ENCODE data around the gene NOD2. TPM values are rescaled to one million over a fixed set of nuclear protein-coding genes. Genes with fewer than 3 reads are reported as not detected.

The NOD2 gene
- total RNA-seq, 4 donors from 2014 or later = 0.41 to 2.6 (median 2.2) TPM; not detected in 1

GRCh38 chr16:50675686-50676610 lies 17.5 kb upstream of the NOD2 start:
- no peak overlapping the region for H3K27ac ChIP-seq
- in situ Hi-C loops (cut with MboI; ENCODE audit: low pct_ligation_motif_present in 1 of 4, low pct_unique_long_range_greater_than_20kb in 1 of 4, low sequenced_read_pairs in 3 of 4) = no loop called here
- 86 to 88% methylated on average over 6 to 23 of the region's 23 CpGs for WGBS, 2 donors (ENCODE audit: low coverage in 1 of 2)

GRCh38 chr16:50676684-50677225 lies 16.7 kb upstream of the NOD2 start:
- no peak for TF ChIP-seq POLR2AphosphoS5 (IDR thresholded peaks at IDR 0.05)
- TF ChIP-seq CTCF (IDR thresholded peaks at IDR 0.05) = no peak
- no peak for TF ChIP-seq EP300 (IDR thresholded peaks at IDR 0.05; ENCODE audit: low read depth)
- TF ChIP-seq POLR2A (IDR thresholded peaks at IDR 0.05) = no peak
- no peaks in the 10 kb centered on the region for H3K4me1 ChIP-seq
- H3K9me3 ChIP-seq = peaks cover 12 to 20% of the 10 kb centered on the region in 2 donors
- peaks cover 0 to 8% (median 0%) of the 10 kb centered on the region in 4 donors for H3K36me3 ChIP-seq
- intact Hi-C loops (cut with DNase I; ENCODE audit: low total_unique reads) = no loop called here
- WGBS, 2 donors (ENCODE audit: low coverage in 1 of 2) = 72 to 80% methylated on average over 2 to 9 of the region's 9 CpGs
- DNase-seq = no peak
- no peak overlapping the region for H3K4me3 ChIP-seq
- no peak overlapping the region for H3K27ac ChIP-seq
- no peaks in the 10 kb centered on the region for H3K27me3 ChIP-seq
- in situ Hi-C loops (cut with MboI; ENCODE audit: low pct_ligation_motif_present in 1 of 4, low pct_unique_long_range_greater_than_20kb in 1 of 4, low sequenced_read_pairs in 3 of 4) = no loop called here

More at GRCh38 chr16:50675686-50676610, 17.5 kb upstream of the NOD2 start:
- H3K9me3 ChIP-seq = peaks cover 15 to 25% of the 10 kb centered on the region in 2 donors
- TF ChIP-seq CTCF (IDR thresholded peaks at IDR 0.05) = no peak
- TF ChIP-seq POLR2AphosphoS5 (IDR thresholded peaks at IDR 0.05) = no peak
- no peak for TF ChIP-seq POLR2A (IDR thresholded peaks at IDR 0.05)
- no peak for TF ChIP-seq EP300 (IDR thresholded peaks at IDR 0.05; ENCODE audit: low read depth)
- DNase-seq = no peak
- no peak overlapping the region for H3K4me3 ChIP-seq
- intact Hi-C loops (cut with DNase I; ENCODE audit: low total_unique reads) = no loop called here
- H3K27me3 ChIP-seq = no peaks in the 10 kb centered on the region
- no peaks in the 10 kb centered on the region for H3K4me1 ChIP-seq
- H3K36me3 ChIP-seq = peaks cover 0 to 8% (median 0%) of the 10 kb centered on the region in 4 donors

GRCh38 chr16:50677351-50677750 lies 16.1 kb upstream of the NOD2 start:
- intact Hi-C loops (cut with DNase I; ENCODE audit: low total_unique reads) (no loop called here), in situ Hi-C loops (cut with MboI; ENCODE audit: low pct_ligation_motif_present in 1 of 4, low pct_unique_long_range_greater_than_20kb in 1 of 4, low sequenced_read_pairs in 3 of 4) (no loop called here)
- DNase-seq = no peak
- no peaks in the 10 kb centered on the region for H3K27me3 ChIP-seq
- WGBS, 2 donors (ENCODE audit: low coverage in 1 of 2) = 75% methylated on average over 7 of the region's 7 CpGs; no CpG with 5 or more reads in 1 of the 2 donors
- TF ChIP-seq POLR2A (IDR thresholded peaks at IDR 0.05) (no peak), CTCF (IDR thresholded peaks at IDR 0.05) (peak in 2 of 5 experiments; percentile 19 to 32)
- peaks cover 6 to 14% of the 10 kb centered on the region in 2 donors for H3K9me3 ChIP-seq
- peaks cover 0 to 8% (median 0%) of the 10 kb centered on the region in 4 donors for H3K36me3 ChIP-seq
- H3K4me1 ChIP-seq = no peaks in the 10 kb centered on the region
- no peak overlapping the region for H3K4me3 ChIP-seq
- no peak overlapping the region for H3K27ac ChIP-seq

GRCh38 chr16:50678531-50678930 lies 14.9 kb upstream of the NOD2 start:
- peaks cover 0 to 2% of the 10 kb centered on the region in 2 donors for H3K9me3 ChIP-seq
- intact Hi-C loops (cut with DNase I; ENCODE audit: low total_unique reads) (no loop called here), in situ Hi-C loops (cut with MboI; ENCODE audit: low pct_ligation_motif_present in 1 of 4, low pct_unique_long_range_greater_than_20kb in 1 of 4, low sequenced_read_pairs in 3 of 4) (no loop called here)
- no peak overlapping the region for H3K27ac ChIP-seq
- TF ChIP-seq POLR2AphosphoS5 (IDR thresholded peaks at IDR 0.05) = no peak
- TF ChIP-seq CTCF (IDR thresholded peaks at IDR 0.05) = no peak
- TF ChIP-seq EP300 (IDR thresholded peaks at IDR 0.05; ENCODE audit: low read depth) = no peak
- no peak for TF ChIP-seq POLR2A (IDR thresholded peaks at IDR 0.05)
- no peak overlapping the region for H3K4me3 ChIP-seq
- H3K4me1 ChIP-seq = no peaks in the 10 kb centered on the region
- no peak for DNase-seq
- H3K36me3 ChIP-seq = peaks cover 0 to 4% (median 0%) of the 10 kb centered on the region in 4 donors
- 53 to 58% methylated on average over 3 of the region's 3 CpGs for WGBS, 2 donors (ENCODE audit: low coverage in 1 of 2)
- no peaks in the 10 kb centered on the region for H3K27me3 ChIP-seq

Measured in transverse colon (tissue), 4 donors.